ENCODE results near the gene SNED1.

The SNED1 gene

DNA sequence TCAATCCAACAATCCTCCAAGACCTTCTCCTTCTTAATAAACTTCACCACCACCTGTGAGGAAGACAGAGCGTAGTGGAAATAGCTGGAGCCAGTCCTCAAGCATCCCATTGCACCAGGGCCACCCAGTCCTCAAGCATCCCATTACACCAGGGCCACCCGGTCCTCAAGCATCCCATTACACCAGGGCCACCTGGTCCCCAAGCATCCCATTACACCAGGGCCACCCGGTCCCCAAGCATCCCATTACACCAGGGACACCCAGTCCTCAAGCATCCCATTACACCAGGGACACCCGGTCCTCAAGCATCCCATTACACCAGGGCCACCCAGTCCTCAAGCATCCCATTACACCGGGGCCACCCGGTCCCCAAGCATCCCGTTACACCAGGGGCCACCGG is 116.9 kb downstream of the SNED1 start:
- Histone ChIP-seq H4K20me1 (ENCODE audit: control insufficient read depth, insufficient read depth, low read depth, low read length) (no peaks in the 10 kb centered on the region), H3K9me3 (ENCODE audit: control insufficient read depth, insufficient read depth, low read length) (no peaks in the 10 kb centered on the region), H3F3A (ENCODE audit: control insufficient read depth, insufficient read depth) (no peaks in the 10 kb centered on the region), H3K9me2 (replicated peaks; ENCODE audit: control insufficient read depth, low read length) (no peaks in the 10 kb centered on the region), H3K27ac (ENCODE audit: low read depth, low read length) (no peak overlapping the region), H3K4me2 (ENCODE audit: low read length) (no peak overlapping the region), H3K4me3 (ENCODE audit: low read length) (no peak overlapping the region), H3K79me2 (ENCODE audit: control insufficient read depth, low read length) (no peaks in the 10 kb centered on the region), H3K27me3 (ENCODE audit: control insufficient read depth, low read length) (no peaks in the 10 kb centered on the region), H3K4me1 (ENCODE audit: control insufficient read depth, low read length) (peaks cover 12% of the 10 kb centered on the region), H3K36me3 (ENCODE audit: control insufficient read depth, low read length) (peaks cover 35% of the 10 kb centered on the region)
- TF ChIP-seq EZH2phosphoT487 (IDR thresholded peaks at IDR 0.05; ENCODE audit: borderline replicate concordance, low read length): no peak
- TF ChIP-seq, protein P1, sequence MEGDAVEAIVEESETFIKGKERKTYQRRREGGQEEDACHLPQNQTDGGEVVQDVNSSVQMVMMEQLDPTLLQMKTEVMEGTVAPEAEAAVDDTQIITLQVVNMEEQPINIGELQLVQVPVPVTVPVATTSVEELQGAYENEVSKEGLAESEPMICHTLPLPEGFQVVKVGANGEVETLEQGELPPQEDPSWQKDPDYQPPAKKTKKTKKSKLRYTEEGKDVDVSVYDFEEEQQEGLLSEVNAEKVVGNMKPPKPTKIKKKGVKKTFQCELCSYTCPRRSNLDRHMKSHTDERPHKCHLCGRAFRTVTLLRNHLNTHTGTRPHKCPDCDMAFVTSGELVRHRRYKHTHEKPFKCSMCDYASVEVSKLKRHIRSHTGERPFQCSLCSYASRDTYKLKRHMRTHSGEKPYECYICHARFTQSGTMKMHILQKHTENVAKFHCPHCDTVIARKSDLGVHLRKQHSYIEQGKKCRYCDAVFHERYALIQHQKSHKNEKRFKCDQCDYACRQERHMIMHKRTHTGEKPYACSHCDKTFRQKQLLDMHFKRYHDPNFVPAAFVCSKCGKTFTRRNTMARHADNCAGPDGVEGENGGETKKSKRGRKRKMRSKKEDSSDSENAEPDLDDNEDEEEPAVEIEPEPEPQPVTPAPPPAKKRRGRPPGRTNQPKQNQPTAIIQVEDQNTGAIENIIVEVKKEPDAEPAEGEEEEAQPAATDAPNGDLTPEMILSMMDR (IDR thresholded peaks at IDR 0.05; ENCODE audit: low read depth, low read length, poor library complexity, severe bottlenecking): no peak

DNA sequence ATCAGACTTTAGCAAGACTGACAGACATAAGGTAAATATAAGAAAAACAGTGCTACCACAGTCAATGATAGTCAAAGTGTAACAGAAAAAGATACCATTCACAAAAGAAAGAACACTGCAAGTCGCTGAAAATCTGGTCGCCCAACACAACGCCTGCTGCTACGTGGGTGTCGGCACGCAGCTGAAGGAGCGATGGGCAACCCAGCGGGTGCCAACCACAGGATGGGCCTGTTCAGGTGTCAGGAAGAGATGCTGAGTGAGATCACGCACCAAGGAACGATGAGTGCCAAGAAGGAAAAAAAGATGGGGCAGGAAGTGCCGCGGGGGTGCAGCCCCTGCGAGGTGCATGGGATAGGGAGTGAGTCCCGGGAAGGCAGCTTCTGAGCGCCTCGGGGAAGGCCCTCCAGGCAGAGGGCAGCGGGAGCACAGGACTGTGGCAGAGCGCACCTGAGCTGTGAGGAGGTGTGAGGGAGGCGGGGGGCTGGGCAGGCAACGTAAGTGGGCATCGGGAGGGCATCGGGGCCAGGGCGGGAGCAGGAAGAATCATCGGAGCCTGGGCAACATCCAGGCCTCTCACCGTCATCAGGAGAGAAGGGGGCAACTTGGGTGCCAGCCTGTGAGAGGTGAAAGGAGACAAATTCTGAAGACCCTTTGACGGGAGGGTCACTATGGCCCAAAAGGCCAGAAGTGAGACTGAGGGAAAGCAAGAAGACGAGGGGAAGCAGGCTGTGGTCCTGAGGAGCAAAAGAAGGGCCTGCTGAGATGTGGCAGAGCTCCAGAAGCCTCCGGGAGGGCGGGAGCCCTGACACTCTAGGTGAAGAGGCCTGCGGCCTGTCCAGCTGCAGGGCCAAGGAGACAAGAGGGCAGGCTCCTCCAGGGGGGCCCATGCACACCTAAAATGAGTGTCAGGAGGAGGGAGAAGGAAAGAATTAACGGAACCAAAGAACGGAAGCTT is 118.5 kb downstream of the SNED1 start:
- Histone ChIP-seq H3K27ac (ENCODE audit: low read depth, low read length) (no peak overlapping the region), H3K79me2 (ENCODE audit: control insufficient read depth, low read length) (no peaks in the 10 kb centered on the region), H4K20me1 (ENCODE audit: control insufficient read depth, insufficient read depth, low read depth, low read length) (no peaks in the 10 kb centered on the region), H3K4me1 (ENCODE audit: control insufficient read depth, low read length) (no peaks in the 10 kb centered on the region), H3F3A (ENCODE audit: control insufficient read depth, insufficient read depth) (0 out of 2 replicates have a peak, but pooled peaks cover 4% of the 10 kb centered on the region), H3K9me2 (replicated peaks; ENCODE audit: control insufficient read depth, low read length) (no peaks in the 10 kb centered on the region), H3K36me3 (ENCODE audit: control insufficient read depth, low read length) (peaks cover 50% of the 10 kb centered on the region), H3K27me3 (ENCODE audit: control insufficient read depth, low read length) (no peaks in the 10 kb centered on the region), H3K4me2 (ENCODE audit: low read length) (no peak overlapping the region), H3K4me3 (ENCODE audit: low read length) (no peak overlapping the region), H3K9me3 (ENCODE audit: control insufficient read depth, insufficient read depth, low read length) (peaks cover 4% of the 10 kb centered on the region; the same call in 1 of the 2 replicates)
- TF ChIP-seq, protein P1 (IDR thresholded peaks at IDR 0.05; ENCODE audit: low read depth, low read length, poor library complexity, severe bottlenecking): no peak
- no peak for TF ChIP-seq EZH2phosphoT487 (IDR thresholded peaks at IDR 0.05; ENCODE audit: borderline replicate concordance, low read length)

DNA sequence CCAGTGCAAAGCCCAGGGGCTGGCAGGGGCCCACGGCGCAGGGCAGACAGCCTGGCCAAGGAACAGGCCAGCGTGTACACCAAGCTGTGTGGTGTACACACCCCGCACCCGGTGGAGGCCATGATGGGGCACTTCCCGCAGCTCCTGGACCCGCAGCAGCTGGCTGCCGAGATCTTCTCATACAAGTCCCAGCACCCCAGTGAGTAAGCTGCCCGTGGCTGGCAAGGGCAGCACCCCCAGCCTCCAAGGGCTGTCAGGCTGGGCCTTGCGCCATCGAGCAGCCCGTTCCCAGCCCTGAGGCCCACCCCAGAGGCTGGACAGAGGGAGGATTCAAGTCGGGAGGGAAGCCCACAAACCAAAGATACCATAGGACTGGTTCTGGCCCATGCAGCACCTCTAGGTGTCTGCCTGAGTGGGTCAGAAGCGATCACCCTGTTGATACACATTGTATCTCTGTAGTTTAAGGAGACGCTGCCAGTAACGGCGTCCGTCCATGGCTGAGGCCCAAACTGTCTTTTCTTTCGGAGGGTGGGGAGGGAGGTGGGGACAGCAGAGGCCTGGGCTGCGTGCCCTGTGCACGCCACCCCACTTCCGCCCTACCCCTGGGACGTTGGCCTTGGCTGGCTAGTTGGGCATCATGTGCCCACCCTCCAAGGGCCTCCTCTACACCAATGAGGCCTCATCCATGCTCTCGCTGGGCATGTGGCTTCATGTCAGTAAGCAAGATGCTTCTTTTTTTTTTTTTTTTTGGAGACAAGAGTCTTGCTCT is 120.5 kb downstream of the SNED1 start:
- Histone ChIP-seq H3K9me3 (ENCODE audit: control insufficient read depth, insufficient read depth, low read length) (peaks cover 4% of the 10 kb centered on the region; the same call in 1 of the 2 replicates), H3F3A (ENCODE audit: control insufficient read depth, insufficient read depth) (peaks cover 8% of the 10 kb centered on the region; the same call in 1 of the 2 replicates), H3K36me3 (ENCODE audit: control insufficient read depth, low read length) (peaks cover 51% of the 10 kb centered on the region), H3K27ac (ENCODE audit: low read depth, low read length) (no peak overlapping the region), H3K27me3 (ENCODE audit: control insufficient read depth, low read length) (no peaks in the 10 kb centered on the region), H3K79me2 (ENCODE audit: control insufficient read depth, low read length) (no peaks in the 10 kb centered on the region), H3K4me2 (ENCODE audit: low read length) (no peak overlapping the region), H4K20me1 (ENCODE audit: control insufficient read depth, insufficient read depth, low read depth, low read length) (no peaks in the 10 kb centered on the region), H3K4me1 (ENCODE audit: control insufficient read depth, low read length) (no peaks in the 10 kb centered on the region), H3K9me2 (replicated peaks; ENCODE audit: control insufficient read depth, low read length) (no peaks in the 10 kb centered on the region), H3K4me3 (ENCODE audit: low read length) (no peak overlapping the region)
- TF ChIP-seq EZH2phosphoT487 (IDR thresholded peaks at IDR 0.05; ENCODE audit: borderline replicate concordance, low read length): no peak
- TF ChIP-seq, protein P1 (IDR thresholded peaks at IDR 0.05; ENCODE audit: low read depth, low read length, poor library complexity, severe bottlenecking): no peak

Measured in DOHH2 (cell line).